ENCODE data around the gene MAGI2. TPM values are rescaled to one million over a fixed set of nuclear protein-coding genes. Genes with fewer than 3 reads are reported as not detected.

MAGI2 gene
- polyA plus RNA-seq, 3 donors, result 0.03 to 0.11 TPM; not detected in 1

GRCh38 chr7:78792006-78792405 lies 661.5 kb downstream of the MAGI2 start:
- intact Hi-C loops (cut with micrococcal nuclease), result no loop called here
- Histone ChIP-seq H3K9me3 (replicated peaks in 1 of 2; ENCODE audit: control insufficient read depth in 1 of 2, insufficient read depth in 1 of 2, low read length in 2 of 2) (no peaks in the 10 kb centered on the region), H3K79me2 (ENCODE audit: insufficient read depth, low read length) (no peaks in the 10 kb centered on the region), H3K9ac (ENCODE audit: insufficient read depth, low read length, poor library complexity, severe bottlenecking) (no peak overlapping the region), H2AFZ (ENCODE audit: insufficient read depth, low read depth, low read length, poor library complexity, severe bottlenecking) (no peak overlapping the region), H3K4me1 (ENCODE audit: control insufficient read depth in 1 of 2, insufficient read depth in 2 of 2, low read length in 2 of 2) (no peaks in the 10 kb centered on the region), H4K20me1 (ENCODE audit: insufficient read depth, low read length) (no peaks in the 10 kb centered on the region), H3K27me3 (ENCODE audit: control insufficient read depth in 2 of 2, insufficient read depth in 2 of 2, low read length in 2 of 2) (no peaks in the 10 kb centered on the region), H3K36me3 (replicated peaks in 1 of 2; ENCODE audit: control insufficient read depth in 1 of 2, insufficient read depth in 2 of 2, low read length in 2 of 2) (no peaks in the 10 kb centered on the region), H3K27ac (ENCODE audit: low read depth in 1 of 2, low read length in 2 of 2) (no peak overlapping the region), H3K4me3 (replicated peaks in 1 of 3; ENCODE audit: low read depth in 2 of 3, low read length in 3 of 3) (no peak overlapping the region), H3K4me2 (replicated peaks; ENCODE audit: extremely low read depth, low read length, poor library complexity, severe bottlenecking) (no peak overlapping the region)
- Mint-ChIP-seq H3K9me3 (peaks cover 0 to 7% (median 2%) of the 10 kb centered on the region in 7 donors), H3K36me3 (no peaks in the 10 kb centered on the region), H3K4me3 (no peak overlapping the region), H3K27me3 (ENCODE audit: low read depth in 3 of 3) (no peaks in the 10 kb centered on the region), H3K4me1 (no peaks in the 10 kb centered on the region), H3K27ac (no peak overlapping the region)
- no CpG with 5 or more reads among the region's 6 CpGs for WGBS (ENCODE audit: insufficient coverage)
- no peak for TF ChIP-seq CTCF (IDR thresholded peaks at IDR 0.05)
- no peak for DNase-seq

- Mint-ChIP-seq H3K36me3 (no peaks in the 10 kb centered on the region), H3K4me1 (no peaks in the 10 kb centered on the region), H3K9me3 (peaks cover 2 to 11% (median 5%) of the 10 kb centered on the region in 7 donors), H3K27me3 (ENCODE audit: low read depth in 3 of 3) (peaks cover 0 to 1% (median 0%) of the 10 kb centered on the region in 3 donors), H3K27ac (no peak overlapping the region), H3K4me3 (no peak overlapping the region)
- H3K27ac ChIP-seq (ENCODE audit: low read depth in 1 of 2, low read length in 2 of 2), result no peak overlapping the region
- H3K36me3 ChIP-seq (replicated peaks in 1 of 2; ENCODE audit: control insufficient read depth in 1 of 2, insufficient read depth in 2 of 2, low read length in 2 of 2), result no peaks in the 10 kb centered on the region
- no peaks in the 10 kb centered on the region for H3K4me1 ChIP-seq (ENCODE audit: control insufficient read depth in 1 of 2, insufficient read depth in 2 of 2, low read length in 2 of 2)
- no peaks in the 10 kb centered on the region for H3K9me3 ChIP-seq (replicated peaks in 1 of 2; ENCODE audit: control insufficient read depth in 1 of 2, insufficient read depth in 1 of 2, low read length in 2 of 2)
- no peak overlapping the region for H2AFZ ChIP-seq (ENCODE audit: insufficient read depth, low read depth, low read length, poor library complexity, severe bottlenecking)
- no peaks in the 10 kb centered on the region for H3K79me2 ChIP-seq (ENCODE audit: insufficient read depth, low read length)
- DNase-seq, result no peak
- no peak overlapping the region for H3K9ac ChIP-seq (ENCODE audit: insufficient read depth, low read length, poor library complexity, severe bottlenecking)
- WGBS (ENCODE audit: insufficient coverage), result no CpG with 5 or more reads among the region's 2 CpGs
- H3K27me3 ChIP-seq (ENCODE audit: control insufficient read depth in 2 of 2, insufficient read depth in 2 of 2, low read length in 2 of 2), result no peaks in the 10 kb centered on the region
- intact Hi-C loops (cut with micrococcal nuclease), result no loop called here
- no peak overlapping the region for H3K4me3 ChIP-seq (replicated peaks in 1 of 3; ENCODE audit: low read depth in 2 of 3, low read length in 3 of 3)
- H3K4me2 ChIP-seq (replicated peaks; ENCODE audit: extremely low read depth, low read length, poor library complexity, severe bottlenecking), result no peak overlapping the region
- TF ChIP-seq CTCF (IDR thresholded peaks at IDR 0.05), result no peak
- H4K20me1 ChIP-seq (ENCODE audit: insufficient read depth, low read length), result no peaks in the 10 kb centered on the region
Observed at GRCh38 chr7:78788464-78788863, 665.0 kb downstream of the MAGI2 start.

Measured in CD14-positive monocyte (primary cell).